Ectodermal cell (in vitro differentiated cells): ENCODE results near the gene IL36A.

Experiments
- H3K27ac ChIP-seq: 2 replicates; pipeline ENCODE4 v1.7.0; 2013; ENCODE audit warnings: mild to moderate bottlenecking, low read depth, low read length; ENCODE audit not compliant: insufficient read depth, poor library complexity, severe bottlenecking
- H3K27me3 ChIP-seq: 2 replicates; pipeline ENCODE4 v1.7.0; 2013; ENCODE audit warnings: mild to moderate bottlenecking, low read length; ENCODE audit not compliant: insufficient read depth, control insufficient read depth, poor library complexity, severe bottlenecking
- H3K36me3 ChIP-seq: one replicate; pipeline ENCODE4 v1.7.0; 2013; ENCODE audit warnings: low read length; ENCODE audit not compliant: control insufficient read depth, insufficient read depth
- H3K4me1 ChIP-seq: one replicate; pipeline ENCODE4 v1.7.0; 2013; ENCODE audit warnings: low read length; ENCODE audit not compliant: control insufficient read depth, insufficient read depth
- H3K4me3 ChIP-seq: 2 replicates; pipeline ENCODE4 v1.7.0; 2013; ENCODE audit warnings: low read depth, low read length, control low read depth; ENCODE audit not compliant: insufficient read depth
- H3K9me3 ChIP-seq: 2 replicates; pipeline ENCODE4 v1.7.0; 2013; ENCODE audit warnings: mild to moderate bottlenecking, low read length, moderate library complexity; ENCODE audit not compliant: control insufficient read depth
- WGBS, 2 experiments: methylation state at CpG; one replicate each; pipeline ENCODE4 v1.1.7; 2013; ENCODE audit warnings: missing lambda C conversion rate in 2 of 2; 5-methylcytosine and 5-hydroxymethylcytosine counted together

The IL36A gene

DNA sequence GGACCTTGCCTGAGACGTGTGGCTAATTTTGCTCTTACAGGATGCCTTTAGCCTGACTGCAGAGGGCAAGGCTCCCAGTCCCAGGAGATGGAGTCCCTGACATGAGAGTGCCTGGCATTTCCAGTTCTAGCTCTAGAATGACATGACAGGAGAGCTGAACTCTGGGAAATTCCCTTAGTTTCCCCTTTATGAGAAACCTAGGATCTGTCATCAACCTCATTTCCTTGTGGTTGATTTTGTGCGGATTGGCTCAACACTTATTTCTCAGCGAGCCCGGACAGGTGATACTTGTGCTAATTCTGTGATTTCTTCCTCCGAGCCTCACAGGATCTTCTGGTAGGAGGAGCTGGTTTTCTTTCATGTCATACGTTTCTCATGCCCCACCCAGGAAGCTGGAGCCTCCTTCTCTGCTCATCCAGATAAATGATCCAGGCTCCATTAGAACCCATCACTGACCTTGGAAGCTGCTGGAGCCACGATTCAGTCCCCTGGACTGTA, 27.7 kb upstream of the IL36A start, which contains the start of gene IL36G:
TSS of gene IL36G (plus strand) at position 448 of the 498 bp plus-strand sequence. CDS start 633 bp downstream, outside the sequence.
- 87 to 90% methylated on average over 7 of the region's 7 CpGs for WGBS, 2 experiments
- Histone ChIP-seq H3K27me3 (peaks cover 4% of the 10 kb centered on the region), H3K4me3 (no peak within 1 kb of the TSS), H3K9me3 (no peaks in the 10 kb centered on the region), H3K4me1 (no peaks in the 10 kb centered on the region), H3K27ac (no peak within 1 kb of the TSS), H3K36me3 (no peaks in the 10 kb centered on the region)

DNA sequence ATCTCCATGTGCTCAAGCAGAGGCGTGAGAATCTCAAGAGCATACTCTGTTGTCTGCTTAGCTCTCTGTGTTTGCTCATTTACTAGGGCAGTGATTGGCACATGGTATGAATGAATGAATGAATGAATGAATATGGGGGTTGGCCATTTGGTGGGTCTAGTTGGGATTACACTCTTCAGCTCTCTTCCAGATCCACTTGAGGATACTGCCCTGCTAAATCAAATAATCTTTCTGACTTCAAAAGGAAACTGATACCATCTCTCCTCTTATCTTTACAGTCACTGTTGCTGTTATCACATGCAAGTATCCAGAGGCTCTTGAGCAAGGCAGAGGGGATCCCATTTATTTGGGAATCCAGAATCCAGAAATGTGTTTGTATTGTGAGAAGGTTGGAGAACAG, 25.5 kb upstream of the IL36A start:
- no peaks in the 10 kb centered on the region for H3K27me3 ChIP-seq

DNA sequence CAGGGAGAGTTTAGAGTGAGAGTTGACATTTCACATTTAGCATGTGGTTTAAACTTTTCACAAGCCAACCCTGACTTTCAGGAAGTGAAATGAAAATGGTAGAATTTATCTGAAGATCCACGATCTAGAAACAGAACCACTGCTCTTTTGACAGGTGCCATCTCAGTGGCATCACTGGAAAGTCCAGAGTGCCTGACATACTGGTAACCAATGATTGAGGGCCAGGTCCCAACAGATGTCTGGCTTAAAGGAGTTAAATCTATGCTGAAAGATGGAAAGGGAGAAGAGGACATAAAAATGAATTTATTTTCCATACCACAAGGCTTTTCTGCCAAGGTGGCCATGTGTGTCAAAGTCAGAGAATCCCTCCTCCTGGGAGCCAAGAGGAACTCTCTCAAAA, 24.7 kb upstream of the IL36A start:
- no peak overlapping the region for H3K4me3 ChIP-seq
- 93% methylated on average over 1 of the region's 1 CpG for WGBS, 2 experiments
- no peaks in the 10 kb centered on the region for H3K4me1 ChIP-seq
- no peaks in the 10 kb centered on the region for H3K36me3 ChIP-seq
- no peaks in the 10 kb centered on the region for H3K27me3 ChIP-seq
- no peak overlapping the region for H3K27ac ChIP-seq
- H3K9me3 ChIP-seq, result no peaks in the 10 kb centered on the region

More for the DNA sequence above, 25.5 kb upstream of the IL36A start:
- no peak overlapping the region for H3K4me3 ChIP-seq
- WGBS, 2 experiments, result 90% methylated on average over 1 of the region's 1 CpG
- no peaks in the 10 kb centered on the region for H3K9me3 ChIP-seq
- H3K4me1 ChIP-seq, result no peaks in the 10 kb centered on the region
- H3K27ac ChIP-seq, result no peak overlapping the region
- H3K36me3 ChIP-seq, result no peaks in the 10 kb centered on the region

DNA sequence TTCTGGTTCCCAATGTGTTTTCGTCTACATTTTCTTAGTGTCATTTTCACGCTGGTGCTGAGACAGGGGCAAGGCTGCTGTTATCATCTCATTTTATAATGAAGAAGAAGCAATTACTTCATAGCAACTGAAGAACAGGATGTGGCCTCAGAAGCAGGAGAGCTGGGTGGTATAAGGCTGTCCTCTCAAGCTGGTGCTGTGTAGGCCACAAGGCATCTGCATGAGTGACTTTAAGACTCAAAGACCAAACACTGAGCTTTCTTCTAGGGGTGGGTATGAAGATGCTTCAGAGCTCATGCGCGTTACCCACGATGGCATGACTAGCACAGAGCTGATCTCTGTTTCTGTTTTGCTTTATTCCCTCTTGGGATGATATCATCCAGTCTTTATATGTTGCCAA, 20.2 kb upstream of the IL36A start:
- Histone ChIP-seq H3K4me3 (no peak overlapping the region), H3K27me3 (no peaks in the 10 kb centered on the region), H3K36me3 (no peaks in the 10 kb centered on the region), H3K27ac (no peak overlapping the region), H3K4me1 (no peaks in the 10 kb centered on the region), H3K9me3 (no peaks in the 10 kb centered on the region)
- 91 to 98% methylated on average over 5 of the region's 5 CpGs for WGBS, 2 experiments

DNA sequence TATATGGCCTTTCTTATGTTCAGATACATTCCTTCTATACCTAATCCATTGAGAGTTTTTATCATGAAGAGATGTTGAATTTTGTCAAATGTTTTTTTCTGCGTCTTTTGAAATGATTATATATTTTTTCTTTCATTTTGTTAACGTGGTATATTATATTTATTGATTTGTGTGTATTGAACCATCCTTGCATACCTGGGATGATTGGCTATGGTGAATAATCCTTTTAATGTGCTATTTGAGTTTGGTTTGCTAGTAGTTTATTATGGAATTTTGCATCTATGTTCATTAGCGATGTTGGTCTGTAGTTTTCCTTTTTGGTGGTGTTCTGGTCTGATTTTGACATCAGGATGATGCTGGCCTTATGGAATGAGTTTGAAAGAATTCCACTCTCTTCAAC, 15.6 kb upstream of the IL36A start:
- Histone ChIP-seq H3K36me3 (no peaks in the 10 kb centered on the region), H3K4me1 (no peaks in the 10 kb centered on the region), H3K9me3 (no peaks in the 10 kb centered on the region), H3K27ac (no peak overlapping the region), H3K4me3 (no peak overlapping the region), H3K27me3 (no peaks in the 10 kb centered on the region)
- WGBS, 2 experiments, result 91 to 93% methylated on average over 2 to 3 of the region's 3 CpGs

DNA sequence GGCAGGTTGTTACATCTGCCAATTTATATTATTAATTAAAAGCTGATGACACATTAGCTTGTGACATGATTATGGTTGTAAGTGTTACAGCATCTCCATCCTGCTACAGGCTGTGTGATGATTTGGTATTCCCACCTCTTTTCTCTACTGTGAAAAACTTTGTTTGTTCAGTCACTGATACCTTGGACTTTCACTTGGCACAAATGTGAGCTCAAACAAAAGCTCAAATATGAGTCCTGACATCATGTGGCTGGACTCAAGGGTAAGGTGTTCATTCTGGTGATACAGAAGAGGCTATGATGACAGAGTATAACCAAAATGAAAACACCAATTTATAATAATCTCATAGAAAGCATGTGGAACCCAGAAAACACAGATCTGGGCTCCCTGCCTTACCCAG, 11.4 kb upstream of the IL36A start:
- Histone ChIP-seq H3K4me1 (no peaks in the 10 kb centered on the region), H3K36me3 (no peaks in the 10 kb centered on the region), H3K27ac (no peak overlapping the region), H3K27me3 (no peaks in the 10 kb centered on the region), H3K9me3 (no peaks in the 10 kb centered on the region), H3K4me3 (no peak overlapping the region)

DNA sequence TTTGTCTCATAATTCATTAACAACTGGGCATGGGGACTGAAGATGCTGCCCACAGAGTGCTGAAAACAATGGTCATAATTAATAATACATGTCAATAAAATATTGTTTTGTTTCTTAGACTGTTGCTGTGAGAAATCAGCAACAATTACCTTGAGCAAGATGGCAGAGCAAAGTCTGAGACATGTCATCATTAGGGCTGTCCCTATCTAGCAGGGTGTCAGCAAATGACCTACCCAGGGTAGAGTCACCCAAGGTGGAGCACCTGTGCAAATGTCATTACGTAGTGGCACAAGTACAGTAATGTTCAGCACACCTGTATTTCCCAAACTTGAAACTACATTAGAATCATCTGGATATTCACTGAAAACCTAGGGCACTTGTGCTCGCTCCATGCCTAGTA, 10.6 kb upstream of the IL36A start:
- no peak overlapping the region for H3K27ac ChIP-seq
- 88 to 94% methylated on average over 1 to 2 of the region's 2 CpGs for WGBS, 2 experiments

DNA sequence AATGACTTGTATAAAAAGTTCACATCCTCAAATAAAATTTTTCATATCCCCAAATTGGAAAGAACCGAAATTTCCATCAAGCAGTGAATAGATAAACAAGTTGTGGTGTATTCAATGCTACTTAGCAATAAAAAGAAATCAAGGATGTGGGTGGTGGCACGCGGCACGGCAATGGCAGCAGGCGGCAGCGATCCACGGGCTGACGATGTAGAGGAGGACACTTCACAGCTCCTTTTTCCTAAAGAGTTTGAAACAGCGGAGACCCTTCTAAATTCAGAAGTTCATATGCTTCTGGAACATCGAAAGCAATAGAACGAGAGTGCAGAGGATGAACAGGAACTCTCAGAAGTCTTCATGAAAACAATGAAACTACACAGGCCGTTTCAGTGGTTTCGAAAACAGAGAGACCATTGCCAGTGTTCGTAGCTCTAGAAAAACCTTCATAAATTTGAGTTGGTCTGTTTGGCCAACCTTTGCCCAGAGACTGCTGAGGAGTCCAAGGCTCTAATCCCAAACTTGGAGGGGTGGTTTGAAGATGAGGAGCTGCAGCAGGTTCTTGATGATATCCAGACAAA, 9.8 kb upstream of the IL36A start:
- Histone ChIP-seq H3K36me3 (no peaks in the 10 kb centered on the region), H3K9me3 (no peaks in the 10 kb centered on the region), H3K27me3 (no peaks in the 10 kb centered on the region), H3K27ac (no peak overlapping the region), H3K4me3 (no peak overlapping the region), H3K4me1 (no peaks in the 10 kb centered on the region)
- 95 to 96% methylated on average over 13 to 14 of the region's 14 CpGs for WGBS, 2 experiments

More for the DNA sequence above, 10.6 kb upstream of the IL36A start:
- no peak overlapping the region for H3K4me3 ChIP-seq
- no peaks in the 10 kb centered on the region for H3K4me1 ChIP-seq
- no peaks in the 10 kb centered on the region for H3K9me3 ChIP-seq
- H3K36me3 ChIP-seq, result no peaks in the 10 kb centered on the region
- H3K27me3 ChIP-seq, result no peaks in the 10 kb centered on the region

DNA sequence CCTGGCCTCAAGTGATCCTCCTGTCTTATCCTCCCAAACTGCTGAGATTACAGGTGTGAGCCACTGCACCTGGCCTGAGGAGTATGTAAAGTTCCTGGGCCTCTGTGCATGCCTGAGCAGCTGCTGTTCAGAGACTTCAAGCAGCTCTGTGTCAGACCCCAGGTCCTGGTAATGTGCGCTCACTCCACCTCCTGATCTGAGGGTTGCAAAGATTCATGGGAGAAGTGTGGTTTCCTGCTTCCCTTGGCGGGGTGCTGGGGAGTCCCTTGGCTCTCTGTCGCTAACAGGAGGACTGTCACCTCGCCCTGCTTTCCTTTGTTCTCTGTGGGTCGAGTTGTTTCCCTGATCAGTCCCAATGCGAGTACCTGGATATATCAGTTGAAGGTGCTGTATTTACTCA, 8.6 kb upstream of the IL36A start:
- no peak overlapping the region for H3K4me3 ChIP-seq
- no peaks in the 10 kb centered on the region for H3K9me3 ChIP-seq
- H3K27me3 ChIP-seq, result no peaks in the 10 kb centered on the region
- H3K27ac ChIP-seq, result no peak overlapping the region
- no peaks in the 10 kb centered on the region for H3K36me3 ChIP-seq
- 87% methylated on average over 6 of the region's 6 CpGs for WGBS, 2 experiments
- no peaks in the 10 kb centered on the region for H3K4me1 ChIP-seq

DNA sequence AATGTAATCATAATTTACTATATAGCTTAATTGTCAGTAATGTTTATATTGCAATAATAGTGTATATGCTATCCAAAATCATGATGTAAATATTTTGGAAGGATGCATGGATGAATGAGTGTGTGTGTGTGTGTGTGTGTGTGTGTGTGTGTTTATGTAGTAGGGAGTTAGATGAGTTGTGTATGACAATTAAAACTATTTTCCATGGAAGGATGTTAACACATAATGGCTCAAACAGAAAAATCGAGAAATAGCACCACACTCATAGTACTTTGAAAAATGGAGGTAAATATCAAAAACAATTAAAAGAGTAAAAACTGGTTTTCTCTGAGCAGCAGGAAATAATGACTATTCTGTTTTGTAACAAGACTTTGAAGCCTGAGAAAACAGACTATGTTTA, 8.1 kb upstream of the IL36A start:
- no peaks in the 10 kb centered on the region for H3K9me3 ChIP-seq
- WGBS, 2 experiments, result 100% methylated on average over 1 of the region's 1 CpG; no CpG with 5 or more reads in 1 of the 2 experiments
- H3K27ac ChIP-seq, result no peak overlapping the region
- H3K36me3 ChIP-seq, result no peaks in the 10 kb centered on the region
- no peak overlapping the region for H3K4me3 ChIP-seq
- no peaks in the 10 kb centered on the region for H3K4me1 ChIP-seq
- H3K27me3 ChIP-seq, result no peaks in the 10 kb centered on the region

DNA sequence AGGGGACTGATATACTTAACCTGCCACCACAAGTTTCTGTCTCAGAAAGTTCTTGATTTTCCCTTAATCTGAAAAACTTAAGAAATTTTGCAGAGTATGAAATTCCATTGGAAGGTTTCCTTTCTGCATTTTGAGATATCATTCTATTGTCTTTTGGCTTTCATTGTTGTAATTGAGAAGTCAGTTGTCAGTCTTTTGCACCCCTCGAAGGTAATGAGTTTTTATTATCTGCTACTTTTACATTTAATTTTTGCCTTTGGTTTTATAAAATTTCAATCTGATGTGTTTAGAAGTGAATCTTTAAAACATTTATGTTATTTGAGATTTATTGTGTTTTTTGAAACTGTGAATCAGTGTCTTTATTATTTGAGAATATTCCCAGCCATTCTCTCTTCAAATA, 4.8 kb upstream of the IL36A start:
- no peak overlapping the region for H3K27ac ChIP-seq
- H3K36me3 ChIP-seq, result no peaks in the 10 kb centered on the region
- H3K27me3 ChIP-seq, result no peaks in the 10 kb centered on the region
- H3K4me1 ChIP-seq, result no peaks in the 10 kb centered on the region
- H3K4me3 ChIP-seq, result no peak overlapping the region
- WGBS, 2 experiments, result 100% methylated on average over 1 of the region's 1 CpG; no CpG with 5 or more reads in 1 of the 2 experiments
- no peaks in the 10 kb centered on the region for H3K9me3 ChIP-seq
